HepG2 (cell line): ENCODE results near the gene SLC1A2. TPM values are rescaled to one million over a fixed set of nuclear protein-coding genes. Genes with fewer than 3 reads are reported as not detected.

Experiments
- AHDC1 ChIP-seq: sonication (generic); formaldehyde crosslinking; IDR thresholded peaks from 2 replicates; pipeline ENCODE4 v1.5.1; 2020; ENCODE audit warnings: mild to moderate bottlenecking, missing genetic modification reagents, borderline replicate concordance
- ATF2 ChIP-seq: sonication (generic); formaldehyde crosslinking; IDR thresholded peaks from 2 replicates; pipeline ENCODE4 v1.4.0; 2020; ENCODE audit warnings: missing genetic modification reagents
- BCL6 ChIP-seq: IDR thresholded peaks from 2 replicates; pipeline ENCODE4 v1.6.1; 2016; ENCODE audit warnings: missing genetic modification reagents, missing compliant biosample characterization
- FOXA3 ChIP-seq: IDR thresholded peaks from 2 replicates; pipeline ENCODE4 v1.6.1; 2016; ENCODE audit warnings: missing genetic modification reagents, missing compliant biosample characterization
- FOXK1 ChIP-seq: sonication (generic); formaldehyde crosslinking; IDR thresholded peaks from 2 replicates; pipeline ENCODE4 v1.4.0; 2020; ENCODE audit warnings: low read depth, missing genetic modification reagents, borderline replicate concordance
- HNF4G ChIP-seq, 2 experiments: sonication (generic) in 1 of 2; formaldehyde crosslinking in 1 of 2; IDR thresholded peaks; 2 replicates each; pipeline versions ENCODE4 v1.4.0 to v1.6.1; 2011 to 2020; ENCODE audit warnings: borderline replicate concordance in 2 of 2, low read depth in 2 of 2, mild to moderate bottlenecking in 2 of 2, low read length in 1 of 2, missing genetic modification reagents in 1 of 2, moderate library complexity in 1 of 2
- ISL2 ChIP-seq: sonication (generic); formaldehyde crosslinking; IDR thresholded peaks from 2 replicates; pipeline ENCODE4 v1.5.0; 2020; ENCODE audit warnings: missing genetic modification reagents
- MAZ ChIP-seq, 2 experiments: sonication (generic) in 1 of 2; formaldehyde crosslinking in 1 of 2; IDR thresholded peaks; 2 replicates each; pipeline versions ENCODE4 v1.5.0 to v1.6.1; 2012 to 2020; ENCODE audit warnings: low read depth in 2 of 2, mild to moderate bottlenecking in 2 of 2, borderline replicate concordance in 1 of 2, improper control_type of control experiment in 1 of 2, low read length in 1 of 2, missing genetic modification reagents in 1 of 2, moderate library complexity in 1 of 2
- MED1 ChIP-seq: sonication (generic); formaldehyde crosslinking; IDR thresholded peaks from 2 replicates; pipeline ENCODE4 v1.4.0; 2020; ENCODE audit warnings: missing genetic modification reagents
- NR2C2 ChIP-seq: sonication (generic); formaldehyde crosslinking; IDR thresholded peaks from 2 replicates; pipeline ENCODE4 v1.4.0; 2020; ENCODE audit warnings: missing genetic modification reagents, mild to moderate bottlenecking, moderate library complexity, borderline replicate concordance
- PBX2 ChIP-seq: IDR thresholded peaks from 2 replicates; pipeline ENCODE4 v1.6.1; 2016; ENCODE audit warnings: control low read depth
- SOX5 ChIP-seq: IDR thresholded peaks from 2 replicates; pipeline ENCODE4 v1.6.1; 2016; ENCODE audit warnings: borderline replicate concordance
- TARDBP ChIP-seq: sonication (generic); formaldehyde crosslinking; IDR thresholded peaks from 2 replicates; pipeline ENCODE4 v1.8.0; 2022; ENCODE audit warnings: mild to moderate bottlenecking, missing genetic modification reagents
- TCF7 ChIP-seq: sonication (generic); IDR thresholded peaks from 2 replicates; pipeline ENCODE4 v1.6.1; 2016; ENCODE audit warnings: antibody characterized with exemption, low read depth
- ZBTB7B ChIP-seq: sonication (generic); formaldehyde crosslinking; IDR thresholded peaks from 2 replicates; pipeline ENCODE4 v1.4.0; 2020; ENCODE audit warnings: missing genetic modification reagents
- ZKSCAN8 ChIP-seq: IDR thresholded peaks from 2 replicates; pipeline ENCODE4 v1.6.1; 2016; ENCODE audit warnings: borderline replicate concordance, missing genetic modification reagents, missing compliant biosample characterization
- ZNF274 ChIP-seq: sonication (generic); formaldehyde crosslinking; IDR thresholded peaks from 2 replicates; pipeline ENCODE4 v1.5.1; 2020; ENCODE audit warnings: mild to moderate bottlenecking, missing genetic modification reagents
- ZNF441 ChIP-seq: sonication (generic); formaldehyde crosslinking; IDR thresholded peaks from 2 replicates; pipeline ENCODE4 v1.7.0; 2021; ENCODE audit warnings: missing genetic modification reagents, borderline replicate concordance
- ZNF446 ChIP-seq: sonication (generic); formaldehyde crosslinking; IDR thresholded peaks from 2 replicates; pipeline ENCODE4 v1.5.0; 2020; ENCODE audit warnings: mild to moderate bottlenecking, missing genetic modification reagents
- ZNF749 ChIP-seq: sonication (generic); formaldehyde crosslinking; IDR thresholded peaks from 2 replicates; pipeline ENCODE4 v1.8.0; 2022; ENCODE audit warnings: mild to moderate bottlenecking, missing genetic modification reagents, moderate library complexity, borderline replicate concordance
- polyA plus RNA-seq, 8 experiments: library from polyadenylated mRNA; depleted of rRNA in 3 of 8; stranded (reverse) in 7 of 8; unstranded in 1 of 8; fragments of >200 nt; fragmentation: Illumina TruSeq in 4 of 8; extraction: Trizol in 4 of 8; gene quantifications; 2 replicates each; pipeline versions ENCODE4 v1.2.1 to v1.2.3, GENCODE V29; 2011 to 2016; ENCODE audit warnings: low read depth in 4 of 8, missing spikeins in 1 of 8, mixed read lengths in 1 of 8; ENCODE audit not compliant: insufficient read depth in 1 of 8
- total RNA-seq, 5 experiments: library from RNA; depleted of rRNA; stranded (reverse); fragments of >200 nt; fragmentation: Illumina TruSeq; extraction: Trizol; gene quantifications; 2 replicates each; pipeline ENCODE4 v1.2.3, GENCODE V29; 2016; ENCODE audit warnings: low read depth in 1 of 5

SLC1A2 gene
- total and polyA plus RNA-seq, 2 of the 13 experiments (the other 11 are each of a cell fraction or from before 2014, with no cell fraction given), result 23.2 to 43.2 TPM

GRCh38 chr11:35340715-35341114 lies 78.6 kb downstream of the SLC1A2 start (continued):
- TF ChIP-seq AHDC1 (CRISPR knock-in tag) (peak; percentile 52; the same call in 1 of the 2 replicates), ZNF446 (CRISPR knock-in tag) (no peak), PBX2 (no peak), FOXA3 (CRISPR knock-in tag) (peak; percentile 70), ZKSCAN8 (peak; percentile 45; the same call in 1 of the 2 replicates), FOXK1 (CRISPR knock-in tag) (peak; percentile 83; the same call in 1 of the 2 replicates), ZNF749 (CRISPR knock-in tag) (no peak), ATF2 (CRISPR knock-in tag) (peak; percentile 41; the same call in 1 of the 2 replicates), ZBTB7B (CRISPR knock-in tag) (peak; percentile 86), TCF7 (0 out of 2 replicates have a peak, but pooled peaks have one; percentile 19), ZNF274 (no peak), NR2C2 (peak; percentile 65), HNF4G (IDR thresholded peaks at IDR 0.05; ENCODE audit: borderline replicate concordance, low read depth, low read length) (peak; percentile 50; the same call in 1 of the 2 replicates), HNF4G (CRISPR knock-in tag; IDR thresholded peaks at IDR 0.05; ENCODE audit: borderline replicate concordance, low read depth) (peak; percentile 78; the same call in 1 of the 2 replicates), SOX5 (CRISPR knock-in tag) (peak; percentile 75), MED1 (CRISPR knock-in tag) (peak; percentile 89), MAZ (IDR thresholded peaks at IDR 0.05; ENCODE audit: borderline replicate concordance, low read depth, low read length) (no peak), MAZ (CRISPR knock-in tag; IDR thresholded peaks at IDR 0.05; ENCODE audit: low read depth) (0 out of 2 replicates have a peak, but pooled peaks have one; percentile 21), ZNF441 (CRISPR knock-in tag) (no peak), TARDBP (peak; percentile 45; the same call in 1 of the 2 replicates), BCL6 (CRISPR knock-in tag) (peak; percentile 94), ISL2 (CRISPR knock-in tag) (peak; percentile 72; the same call in 1 of the 2 replicates)
